ENCODE measurements around the gene NT5C1B. TPM values are rescaled to one million over a fixed set of nuclear protein-coding genes. Genes with fewer than 3 reads are reported as not detected.

Gene NT5C1B
- total RNA-seq, 1 donor from 2014 or later: not detected

- TF ChIP-seq EZH2 (IDR thresholded peaks at IDR 0.05): no peak
- Histone ChIP-seq H3K9ac (no peak overlapping the region), H3K36me3 (no peaks in the 10 kb centered on the region), H3K79me2 (ENCODE audit: low read depth) (no peaks in the 10 kb centered on the region), H3F3A (ENCODE audit: low read depth) (no peaks in the 10 kb centered on the region), H3K4me2 (no peak overlapping the region), H3K4me3 (no peak overlapping the region), H3K27me3 (no peaks in the 10 kb centered on the region), H3K27ac (no peak overlapping the region), H2AFZ (replicated peaks) (no peak overlapping the region), H3K9me3 (ENCODE audit: low read depth) (no peaks in the 10 kb centered on the region), H4K20me1 (ENCODE audit: low read depth) (no peaks in the 10 kb centered on the region), H3K4me1 (no peaks in the 10 kb centered on the region)
- Mint-ChIP-seq H3K9me3 (no peaks in the 10 kb centered on the region), H3K27me3 (ENCODE audit: insufficient read depth, low read depth) (no peaks in the 10 kb centered on the region), H3K27ac (no peak overlapping the region), H3K36me3 (no peaks in the 10 kb centered on the region), H3K4me3 (no peak overlapping the region), H3K4me1 (no peaks in the 10 kb centered on the region)
- DNase-seq (ENCODE audit: low spot score): no peak
Observed at GRCh38 chr2:18620867-18621632, 31.7 kb upstream of the NT5C1B start.

GRCh38 chr2:18619091-18619490, 29.7 kb upstream of the NT5C1B start:
- Mint-ChIP-seq H3K27me3 (ENCODE audit: insufficient read depth, low read depth) (no peaks in the 10 kb centered on the region), H3K4me1 (no peaks in the 10 kb centered on the region), H3K36me3 (no peaks in the 10 kb centered on the region), H3K27ac (no peak overlapping the region), H3K4me3 (no peak overlapping the region), H3K9me3 (no peaks in the 10 kb centered on the region)
- Histone ChIP-seq H3K4me3 (no peak overlapping the region), H3K27ac (no peak overlapping the region), H3K27me3 (no peaks in the 10 kb centered on the region), H3K9me3 (ENCODE audit: low read depth) (no peaks in the 10 kb centered on the region), H3K4me1 (no peaks in the 10 kb centered on the region), H3K36me3 (no peaks in the 10 kb centered on the region), H2AFZ (replicated peaks) (no peak overlapping the region), H3F3A (ENCODE audit: low read depth) (no peaks in the 10 kb centered on the region), H3K4me2 (no peak overlapping the region), H3K9ac (no peak overlapping the region), H3K79me2 (ENCODE audit: low read depth) (no peaks in the 10 kb centered on the region), H4K20me1 (ENCODE audit: low read depth) (no peaks in the 10 kb centered on the region)
- DNase-seq (ENCODE audit: low spot score): no peak
- TF ChIP-seq, protein P1, sequence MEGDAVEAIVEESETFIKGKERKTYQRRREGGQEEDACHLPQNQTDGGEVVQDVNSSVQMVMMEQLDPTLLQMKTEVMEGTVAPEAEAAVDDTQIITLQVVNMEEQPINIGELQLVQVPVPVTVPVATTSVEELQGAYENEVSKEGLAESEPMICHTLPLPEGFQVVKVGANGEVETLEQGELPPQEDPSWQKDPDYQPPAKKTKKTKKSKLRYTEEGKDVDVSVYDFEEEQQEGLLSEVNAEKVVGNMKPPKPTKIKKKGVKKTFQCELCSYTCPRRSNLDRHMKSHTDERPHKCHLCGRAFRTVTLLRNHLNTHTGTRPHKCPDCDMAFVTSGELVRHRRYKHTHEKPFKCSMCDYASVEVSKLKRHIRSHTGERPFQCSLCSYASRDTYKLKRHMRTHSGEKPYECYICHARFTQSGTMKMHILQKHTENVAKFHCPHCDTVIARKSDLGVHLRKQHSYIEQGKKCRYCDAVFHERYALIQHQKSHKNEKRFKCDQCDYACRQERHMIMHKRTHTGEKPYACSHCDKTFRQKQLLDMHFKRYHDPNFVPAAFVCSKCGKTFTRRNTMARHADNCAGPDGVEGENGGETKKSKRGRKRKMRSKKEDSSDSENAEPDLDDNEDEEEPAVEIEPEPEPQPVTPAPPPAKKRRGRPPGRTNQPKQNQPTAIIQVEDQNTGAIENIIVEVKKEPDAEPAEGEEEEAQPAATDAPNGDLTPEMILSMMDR (IDR thresholded peaks at IDR 0.05): no peak
- TF ChIP-seq EZH2 (IDR thresholded peaks at IDR 0.05) (no peak), EZH2phosphoT487 (IDR thresholded peaks at IDR 0.05) (no peak)

- Mint-ChIP-seq H3K9me3 (no peaks in the 10 kb centered on the region), H3K36me3 (no peaks in the 10 kb centered on the region), H3K27me3 (ENCODE audit: insufficient read depth, low read depth) (no peaks in the 10 kb centered on the region), H3K4me1 (no peaks in the 10 kb centered on the region), H3K27ac (no peak overlapping the region), H3K4me3 (no peak overlapping the region)
- H3K9ac ChIP-seq: no peak overlapping the region
- no peaks in the 10 kb centered on the region for H3K79me2 ChIP-seq (ENCODE audit: low read depth)
- no peaks in the 10 kb centered on the region for H3K4me1 ChIP-seq
- H3K27me3 ChIP-seq: no peaks in the 10 kb centered on the region
- no peaks in the 10 kb centered on the region for H4K20me1 ChIP-seq (ENCODE audit: low read depth)
- no peaks in the 10 kb centered on the region for H3F3A ChIP-seq (ENCODE audit: low read depth)
- no peak overlapping the region for H3K27ac ChIP-seq
- TF ChIP-seq EZH2phosphoT487 (IDR thresholded peaks at IDR 0.05): no peak
- TF ChIP-seq, protein P1 (IDR thresholded peaks at IDR 0.05): no peak
- no peaks in the 10 kb centered on the region for H3K9me3 ChIP-seq (ENCODE audit: low read depth)
- no peak overlapping the region for H3K4me2 ChIP-seq
- H3K36me3 ChIP-seq: no peaks in the 10 kb centered on the region
- no peak overlapping the region for H3K4me3 ChIP-seq
- DNase-seq (ENCODE audit: low spot score): no peak
- no peak overlapping the region for H2AFZ ChIP-seq (replicated peaks)
Observed at GRCh38 chr2:18614041-18614440, 24.7 kb upstream of the NT5C1B start.

DNA sequence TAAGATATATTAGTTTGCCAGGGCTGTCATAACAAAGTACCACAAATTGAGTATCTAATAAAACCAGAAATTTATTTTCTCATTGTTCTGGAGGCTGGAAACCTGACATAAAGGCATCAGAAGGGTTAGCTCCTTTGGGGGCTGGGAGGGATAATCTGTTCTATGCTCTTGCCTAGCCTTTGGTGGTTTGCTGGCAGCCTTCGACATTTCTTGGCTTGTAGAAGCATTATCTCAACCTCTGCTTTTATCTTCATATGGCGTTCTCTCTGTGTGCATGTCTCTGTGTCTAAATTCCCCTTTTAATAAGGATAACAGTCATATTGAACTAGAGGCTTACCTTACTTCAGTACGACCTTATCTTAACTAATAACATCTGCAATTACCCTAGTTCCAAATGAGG, 22.8 kb upstream of the NT5C1B start:
- Histone ChIP-seq H3K27ac (no peak overlapping the region), H3K4me3 (no peak overlapping the region), H3F3A (ENCODE audit: low read depth) (no peaks in the 10 kb centered on the region), H3K36me3 (no peaks in the 10 kb centered on the region), H3K9ac (no peak overlapping the region), H3K4me1 (no peaks in the 10 kb centered on the region), H3K27me3 (no peaks in the 10 kb centered on the region), H3K4me2 (no peak overlapping the region), H3K79me2 (ENCODE audit: low read depth) (no peaks in the 10 kb centered on the region), H4K20me1 (ENCODE audit: low read depth) (no peaks in the 10 kb centered on the region), H3K9me3 (ENCODE audit: low read depth) (no peaks in the 10 kb centered on the region), H2AFZ (replicated peaks) (no peak overlapping the region)
- no peak for DNase-seq (ENCODE audit: low spot score)
- Mint-ChIP-seq H3K27ac (no peak overlapping the region), H3K4me3 (no peak overlapping the region), H3K9me3 (no peaks in the 10 kb centered on the region), H3K36me3 (no peaks in the 10 kb centered on the region), H3K4me1 (no peaks in the 10 kb centered on the region), H3K27me3 (ENCODE audit: insufficient read depth, low read depth) (no peaks in the 10 kb centered on the region)
- TF ChIP-seq EZH2phosphoT487 (IDR thresholded peaks at IDR 0.05) (no peak), EZH2 (IDR thresholded peaks at IDR 0.05) (no peak)
- TF ChIP-seq, protein P1 (IDR thresholded peaks at IDR 0.05): no peak
